Hepatocyte (in vitro differentiated cells): ENCODE results near the gene AIFM1. TPM values are rescaled to one million over a fixed set of nuclear protein-coding genes. Genes with fewer than 3 reads are reported as not detected.

Experiments
- DNase-seq: peaks from one replicate; pipeline ENCODE4 v3.0.0-alpha.2; 2016; ENCODE audit warnings: low spot score
- H2AFZ ChIP-seq: fragments of 200-600 bp; sonication (generic); 2 replicates; pipeline ENCODE4 v1.6.0; 2016; ENCODE audit warnings: antibody characterized with exemption, mild to moderate bottlenecking
- H3K27ac ChIP-seq: fragments of 200-600 bp; sonication (generic); 2 replicates; pipeline ENCODE4 v1.5.1; 2016; ENCODE audit warnings: mild to moderate bottlenecking
- H3K27me3 ChIP-seq: fragments of 200-600 bp; sonication (generic); 2 replicates; pipeline ENCODE4 v1.6.1; 2016
- H3K36me3 ChIP-seq: fragments of 200-600 bp; sonication (generic); replicated peaks from 2 replicates; pipeline ENCODE4 v1.5.1; 2016; ENCODE audit warnings: low read depth; ENCODE audit not compliant: insufficient read depth
- H3K4me1 ChIP-seq: fragments of 200-600 bp; sonication (generic); 2 replicates; pipeline ENCODE4 v1.5.1; 2016; ENCODE audit warnings: mild to moderate bottlenecking, moderate library complexity; ENCODE audit not compliant: insufficient read depth
- H3K4me2 ChIP-seq: fragments of 200-600 bp; sonication (generic); 2 replicates; pipeline ENCODE4 v1.6.0; 2016
- H3K4me3 ChIP-seq: fragments of 200-600 bp; sonication (generic); 2 replicates; pipeline ENCODE4 v1.5.1; 2016; ENCODE audit warnings: mild to moderate bottlenecking
- H3K79me2 ChIP-seq: fragments of 200-600 bp; sonication (generic); 2 replicates; pipeline ENCODE4 v1.6.0; 2017; ENCODE audit warnings: mild to moderate bottlenecking
- H3K9me2 ChIP-seq: fragments of 200-600 bp; sonication (generic); replicated peaks from 2 replicates; pipeline ENCODE4 v1.6.0; 2017; ENCODE audit warnings: mild to moderate bottlenecking; ENCODE audit not compliant: insufficient read depth
- H3K9me3 ChIP-seq: fragments of 200-600 bp; sonication (generic); 2 replicates; pipeline ENCODE4 v1.5.1; 2016; ENCODE audit warnings: low read depth, mild to moderate bottlenecking
- H4K20me1 ChIP-seq: fragments of 200-600 bp; sonication (generic); 2 replicates; pipeline ENCODE4 v1.6.0; 2016; ENCODE audit warnings: mild to moderate bottlenecking; ENCODE audit not compliant: insufficient read depth, poor library complexity, severe bottlenecking
- EZH2 ChIP-seq: fragments of 200-600 bp; sonication (generic); IDR thresholded peaks from 2 replicates; pipeline ENCODE4 v1.6.1; 2016; ENCODE audit warnings: antibody characterized with exemption, mild to moderate bottlenecking, borderline replicate concordance
- EZH2phosphoT487 ChIP-seq: fragments of 200-600 bp; sonication (generic); IDR thresholded peaks from one replicate; pipeline ENCODE4 v1.6.1; 2018; ENCODE audit warnings: antibody characterized with exemption, mild to moderate bottlenecking, low read depth, moderate library complexity; ENCODE audit not compliant: unreplicated experiment, severe bottlenecking
- WGBS: methylation state at CpG from one replicate; pipeline ENCODE4 v1.1.6; 2016; ENCODE audit warnings: low lambda C conversion rate; ENCODE audit errors: missing lambda C conversion rate; 5-methylcytosine and 5-hydroxymethylcytosine counted together
- polyA plus RNA-seq: library from polyadenylated mRNA; unstranded; fragments of >200 nt; fragmentation: Nextera tagmentation; extraction: Ambion mirVana; gene quantifications from 2 replicates; pipeline ENCODE4 v1.2.1, GENCODE V29; 2016
- total RNA-seq: library from RNA; depleted of rRNA; stranded (reverse); fragments of >200 nt; gene quantifications from 2 replicates; pipeline ENCODE4 v1.2.3, GENCODE V29; 2014
- TF ChIP-seq, protein P1 (sequence below): fragments of 200-600 bp; sonication (generic); IDR thresholded peaks from 2 replicates; pipeline ENCODE4 v1.5.1; 2016; ENCODE audit warnings: antibody characterized with exemption, mild to moderate bottlenecking; ENCODE audit not compliant: poor library complexity

The AIFM1 gene
- total and polyA plus RNA-seq, 2 experiments from 2014 or later: 54.9 to 70.8 TPM

DNA sequence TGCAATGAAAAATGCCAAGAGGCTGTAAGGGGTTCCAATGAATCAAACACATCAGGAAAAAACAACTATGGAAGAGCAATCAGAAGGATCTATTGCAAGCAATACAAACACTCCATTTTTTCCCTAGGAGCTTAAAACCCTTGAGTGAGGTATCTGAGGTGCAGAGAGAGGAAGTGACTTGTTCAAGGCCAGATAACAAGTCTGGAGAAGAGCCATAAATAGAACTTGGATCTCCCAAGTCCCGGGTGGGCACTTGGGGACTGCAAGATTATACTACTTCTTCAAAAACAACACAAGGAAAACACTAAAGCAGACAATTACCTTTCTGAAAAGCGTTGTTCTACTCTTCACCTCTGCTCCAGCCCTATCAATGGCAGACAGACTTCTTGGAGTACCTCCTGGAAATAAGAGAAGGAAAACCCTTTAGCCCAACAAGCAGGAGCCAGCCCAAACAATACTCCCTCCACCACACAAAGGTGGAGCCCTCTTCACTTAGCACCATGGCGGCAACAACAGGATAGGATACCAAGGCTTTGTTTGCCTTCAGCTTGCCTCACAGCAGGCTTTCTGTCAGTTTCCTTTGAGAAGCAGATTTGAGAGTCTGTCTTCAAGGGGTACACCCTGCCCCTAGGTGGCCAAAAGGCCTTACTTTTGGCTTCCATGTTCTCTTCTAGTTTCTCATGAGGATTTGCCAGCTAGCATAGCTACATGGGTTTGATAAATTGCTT is 26.0 kb downstream of the AIFM1 start:
- Histone ChIP-seq H3K9me2 (no peaks in the 10 kb centered on the region), H2AFZ (no peak overlapping the region), H3K4me1 (no peaks in the 10 kb centered on the region), H3K9me3 (no peaks in the 10 kb centered on the region), H3K4me2 (no peak overlapping the region), H3K36me3 (no peaks in the 10 kb centered on the region), H3K27me3 (no peaks in the 10 kb centered on the region), H3K4me3 (no peak overlapping the region), H3K79me2 (no peaks in the 10 kb centered on the region), H3K27ac (no peak overlapping the region), H4K20me1 (no peaks in the 10 kb centered on the region)
- no peak for TF ChIP-seq EZH2
- DNase-seq: no peak
- 53% methylated on average over 3 of the region's 3 CpGs for WGBS

DNA sequence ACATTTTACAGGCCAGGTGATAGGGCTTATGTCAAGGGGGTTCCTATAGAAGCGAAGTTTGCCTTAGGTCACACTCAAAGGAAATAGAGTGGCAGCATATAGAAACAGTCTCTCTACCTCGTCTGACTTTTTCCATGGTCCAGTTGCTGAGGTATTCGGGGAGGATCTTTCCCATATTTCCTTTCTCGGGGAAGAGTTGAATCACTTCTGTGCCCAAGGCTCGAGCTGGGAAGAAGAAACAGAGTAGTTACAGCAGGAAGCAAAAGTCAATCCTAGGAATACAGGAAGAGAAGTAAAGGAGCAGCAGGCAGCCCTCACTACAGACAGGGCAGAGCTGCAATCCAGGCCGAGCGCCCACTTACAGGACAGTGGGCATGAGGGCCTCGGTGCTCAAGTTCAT is 28.7 kb downstream of the AIFM1 start:
- H3K36me3 ChIP-seq: no peaks in the 10 kb centered on the region
- TF ChIP-seq, protein P1, sequence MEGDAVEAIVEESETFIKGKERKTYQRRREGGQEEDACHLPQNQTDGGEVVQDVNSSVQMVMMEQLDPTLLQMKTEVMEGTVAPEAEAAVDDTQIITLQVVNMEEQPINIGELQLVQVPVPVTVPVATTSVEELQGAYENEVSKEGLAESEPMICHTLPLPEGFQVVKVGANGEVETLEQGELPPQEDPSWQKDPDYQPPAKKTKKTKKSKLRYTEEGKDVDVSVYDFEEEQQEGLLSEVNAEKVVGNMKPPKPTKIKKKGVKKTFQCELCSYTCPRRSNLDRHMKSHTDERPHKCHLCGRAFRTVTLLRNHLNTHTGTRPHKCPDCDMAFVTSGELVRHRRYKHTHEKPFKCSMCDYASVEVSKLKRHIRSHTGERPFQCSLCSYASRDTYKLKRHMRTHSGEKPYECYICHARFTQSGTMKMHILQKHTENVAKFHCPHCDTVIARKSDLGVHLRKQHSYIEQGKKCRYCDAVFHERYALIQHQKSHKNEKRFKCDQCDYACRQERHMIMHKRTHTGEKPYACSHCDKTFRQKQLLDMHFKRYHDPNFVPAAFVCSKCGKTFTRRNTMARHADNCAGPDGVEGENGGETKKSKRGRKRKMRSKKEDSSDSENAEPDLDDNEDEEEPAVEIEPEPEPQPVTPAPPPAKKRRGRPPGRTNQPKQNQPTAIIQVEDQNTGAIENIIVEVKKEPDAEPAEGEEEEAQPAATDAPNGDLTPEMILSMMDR: no peak
- TF ChIP-seq EZH2 (no peak), EZH2phosphoT487 (no peak)
- no peaks in the 10 kb centered on the region for H3K9me3 ChIP-seq
- WGBS: 81% methylated on average over 8 of the region's 8 CpGs
- no peaks in the 10 kb centered on the region for H3K79me2 ChIP-seq
- no peaks in the 10 kb centered on the region for H3K9me2 ChIP-seq
- H2AFZ ChIP-seq: no peak overlapping the region
- H3K27ac ChIP-seq: no peak overlapping the region
- no peaks in the 10 kb centered on the region for H4K20me1 ChIP-seq
- H3K4me2 ChIP-seq: no peak overlapping the region
- H3K4me1 ChIP-seq: no peaks in the 10 kb centered on the region
- no peaks in the 10 kb centered on the region for H3K27me3 ChIP-seq
- DNase-seq: no peak
- H3K4me3 ChIP-seq: no peak overlapping the region

DNA sequence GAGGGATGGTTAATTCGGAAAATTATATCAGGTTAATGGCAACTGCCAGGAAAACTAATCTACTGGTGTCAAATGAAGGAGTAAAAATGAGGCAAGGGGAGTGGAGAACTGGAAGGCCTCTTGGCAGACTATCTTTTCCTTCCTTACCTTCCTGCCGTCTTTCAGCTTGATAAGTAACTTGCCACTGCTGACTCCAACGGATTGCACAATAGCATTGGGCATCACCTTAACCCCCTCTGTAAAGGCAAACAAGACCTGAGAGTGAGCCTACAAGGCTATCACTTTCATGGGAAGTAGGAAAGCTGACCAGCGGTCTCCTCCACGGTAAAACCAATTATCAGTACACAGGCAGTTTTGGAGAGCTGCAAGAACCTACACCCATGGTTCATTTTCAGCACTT is 29.1 kb downstream of the AIFM1 start:
- no peaks in the 10 kb centered on the region for H3K9me2 ChIP-seq
- DNase-seq: no peak
- H3K4me3 ChIP-seq: no peak overlapping the region
- no peaks in the 10 kb centered on the region for H3K36me3 ChIP-seq
- no peaks in the 10 kb centered on the region for H4K20me1 ChIP-seq
- H3K9me3 ChIP-seq: no peaks in the 10 kb centered on the region
- no peak overlapping the region for H3K4me2 ChIP-seq
- 79% methylated on average over 5 of the region's 5 CpGs for WGBS
- no peaks in the 10 kb centered on the region for H3K27me3 ChIP-seq
- no peaks in the 10 kb centered on the region for H3K4me1 ChIP-seq
- H3K27ac ChIP-seq: no peak overlapping the region
- no peaks in the 10 kb centered on the region for H3K79me2 ChIP-seq
- TF ChIP-seq, protein P1: no peak
- TF ChIP-seq EZH2: no peak
- TF ChIP-seq EZH2phosphoT487: no peak
- H2AFZ ChIP-seq: no peak overlapping the region

DNA sequence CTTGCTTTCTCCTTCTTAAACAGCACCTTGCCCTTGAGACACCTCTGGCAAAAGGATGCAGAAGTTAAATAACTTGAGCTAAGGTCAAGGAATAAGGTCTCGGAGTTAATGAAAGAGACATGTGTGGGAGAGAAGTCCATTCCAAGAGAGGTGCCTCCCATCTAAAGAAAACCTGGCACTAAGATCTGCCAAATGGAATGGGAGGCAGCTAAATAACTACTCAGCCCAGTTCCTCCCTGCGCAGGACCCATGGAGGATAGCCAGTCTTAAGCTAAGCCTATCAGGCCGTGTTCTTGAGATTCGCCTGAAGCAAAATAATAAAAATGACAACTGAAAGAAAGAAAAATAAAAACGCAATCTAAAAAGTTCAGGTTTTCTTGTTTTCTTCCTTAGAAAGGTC is 34.7 kb downstream of the AIFM1 start:
- no peaks in the 10 kb centered on the region for H3K27me3 ChIP-seq
- no peak overlapping the region for H3K27ac ChIP-seq
- H3K4me1 ChIP-seq: no peaks in the 10 kb centered on the region
- H3K4me3 ChIP-seq: no peak overlapping the region
- 87% methylated on average over 5 of the region's 5 CpGs for WGBS
- H3K9me3 ChIP-seq: no peaks in the 10 kb centered on the region
- no peaks in the 10 kb centered on the region for H3K9me2 ChIP-seq
- no peaks in the 10 kb centered on the region for H4K20me1 ChIP-seq
- H3K79me2 ChIP-seq: no peaks in the 10 kb centered on the region
- DNase-seq: no peak
- H3K36me3 ChIP-seq: no peaks in the 10 kb centered on the region
- no peak for TF ChIP-seq EZH2phosphoT487
- TF ChIP-seq EZH2: no peak
- TF ChIP-seq, protein P1: no peak
- H3K4me2 ChIP-seq: no peak overlapping the region
- no peak overlapping the region for H2AFZ ChIP-seq
